Activated naive CD4-positive, alpha-beta T cell treated with anti-CD3 and anti-CD28 coated beads, Interleukin-2, amount 50 U/mL, for 24 hours (primary cell): ENCODE measurements around the gene VIPAS39.

ENCODE experiments used
- H3K27ac Mint-ChIP-seq: one replicate; pipeline ENCODE4 v1.8.0; 2021; ENCODE audit warnings: mild to moderate bottlenecking, mixed read lengths
- H3K27me3 Mint-ChIP-seq: one replicate; pipeline ENCODE4 v1.8.0; 2021; ENCODE audit warnings: mixed read lengths
- H3K36me3 Mint-ChIP-seq: one replicate; pipeline ENCODE4 v1.8.0; 2021; ENCODE audit warnings: mixed read lengths
- H3K4me1 Mint-ChIP-seq: one replicate; pipeline ENCODE4 v1.8.0; 2021; ENCODE audit warnings: mixed read lengths
- H3K4me3 Mint-ChIP-seq: one replicate; pipeline ENCODE4 v1.8.0; 2021; ENCODE audit warnings: mild to moderate bottlenecking, mixed read lengths
- H3K9me3 Mint-ChIP-seq: one replicate; pipeline ENCODE4 v1.8.0; 2021; ENCODE audit warnings: mixed read lengths

The VIPAS39 gene

GRCh38 chr14:77377502-77377844, 79.9 kb downstream of the VIPAS39 start:
- Mint-ChIP-seq H3K9me3 (no peaks in the 10 kb centered on the region), H3K4me1 (peaks cover 34% of the 10 kb centered on the region), H3K27ac (no peak overlapping the region), H3K4me3 (no peak overlapping the region), H3K27me3 (no peaks in the 10 kb centered on the region), H3K36me3 (peaks cover 3% of the 10 kb centered on the region)

GRCh38 chr14:77376771-77377501, 80.5 kb downstream of the VIPAS39 start, which contains the start of the genes SAMD15 and TMED8:
TSS of gene SAMD15 (plus strand) at chr14:77377379. CDS start at chr14:77377419, 40 bp downstream.
TSS of gene TMED8 (minus strand) at chr14:77377094. CDS start at chr14:77377053, 41 bp downstream.
- no peaks in the 10 kb centered on the region for H3K9me3 Mint-ChIP-seq
- H3K4me1 Mint-ChIP-seq = peaks cover 37% of the 10 kb centered on the region
- H3K36me3 Mint-ChIP-seq = peaks cover 3% of the 10 kb centered on the region
- peak within 1 kb of the TSS; percentile 91 for H3K4me3 Mint-ChIP-seq
- H3K27ac Mint-ChIP-seq = peak within 1 kb of the TSS; percentile 81
- no peaks in the 10 kb centered on the region for H3K27me3 Mint-ChIP-seq
